GM12872 (cell line): ENCODE measurements around the gene ADAMTSL2.

Experiments used
- TF ChIP-seq, protein P1 (sequence below): IDR thresholded peaks from 3 replicates; pipeline ENCODE4 v1.5.1; 2011; ENCODE audit warnings: low read depth, mild to moderate bottlenecking, low read length, moderate library complexity; ENCODE audit not compliant: insufficient read depth

The ADAMTSL2 gene

DNA sequence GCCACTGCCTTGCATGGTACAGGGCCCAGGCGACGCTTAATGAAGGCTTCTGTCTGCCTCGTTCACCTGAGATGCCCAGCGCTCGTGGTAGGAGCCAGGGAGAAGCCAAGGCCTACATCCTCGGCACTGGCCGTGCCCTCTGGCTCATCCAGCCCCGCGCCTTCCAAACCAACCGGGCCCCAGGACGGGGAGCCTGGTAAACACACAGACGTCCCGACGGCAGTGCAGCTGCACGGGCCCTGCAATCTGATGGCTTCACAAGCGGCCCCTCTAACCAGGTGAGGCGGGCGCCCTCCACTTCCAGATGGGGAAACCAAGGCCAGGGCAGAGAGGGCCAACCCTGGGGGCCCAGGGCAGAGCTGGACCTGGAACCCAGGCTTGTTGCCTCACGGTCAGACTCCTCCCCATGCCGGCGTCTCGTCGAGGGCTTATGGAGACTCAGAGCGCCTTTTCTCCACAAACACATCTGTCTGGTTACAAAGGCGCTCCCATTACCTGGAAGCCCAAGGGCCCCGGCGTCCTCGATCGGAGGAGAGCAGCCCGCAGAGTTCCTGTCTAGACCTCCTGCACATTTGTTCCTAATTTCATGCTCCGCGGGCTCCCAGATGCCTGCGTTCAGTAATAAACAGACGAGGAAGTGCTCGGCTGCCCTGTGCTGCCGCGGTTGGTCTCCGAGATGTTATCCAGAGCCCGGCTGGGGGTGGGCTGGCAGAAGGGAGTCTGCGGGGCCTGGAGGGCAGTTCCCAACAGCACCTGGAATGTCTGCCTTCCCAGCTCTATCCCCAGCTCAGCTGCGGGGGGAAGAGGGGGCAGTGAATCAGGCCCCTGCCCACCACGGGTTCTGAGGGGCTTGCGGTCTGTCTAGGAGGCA, 51.2 kb downstream of the ADAMTSL2 start:
- TF ChIP-seq, protein P1, sequence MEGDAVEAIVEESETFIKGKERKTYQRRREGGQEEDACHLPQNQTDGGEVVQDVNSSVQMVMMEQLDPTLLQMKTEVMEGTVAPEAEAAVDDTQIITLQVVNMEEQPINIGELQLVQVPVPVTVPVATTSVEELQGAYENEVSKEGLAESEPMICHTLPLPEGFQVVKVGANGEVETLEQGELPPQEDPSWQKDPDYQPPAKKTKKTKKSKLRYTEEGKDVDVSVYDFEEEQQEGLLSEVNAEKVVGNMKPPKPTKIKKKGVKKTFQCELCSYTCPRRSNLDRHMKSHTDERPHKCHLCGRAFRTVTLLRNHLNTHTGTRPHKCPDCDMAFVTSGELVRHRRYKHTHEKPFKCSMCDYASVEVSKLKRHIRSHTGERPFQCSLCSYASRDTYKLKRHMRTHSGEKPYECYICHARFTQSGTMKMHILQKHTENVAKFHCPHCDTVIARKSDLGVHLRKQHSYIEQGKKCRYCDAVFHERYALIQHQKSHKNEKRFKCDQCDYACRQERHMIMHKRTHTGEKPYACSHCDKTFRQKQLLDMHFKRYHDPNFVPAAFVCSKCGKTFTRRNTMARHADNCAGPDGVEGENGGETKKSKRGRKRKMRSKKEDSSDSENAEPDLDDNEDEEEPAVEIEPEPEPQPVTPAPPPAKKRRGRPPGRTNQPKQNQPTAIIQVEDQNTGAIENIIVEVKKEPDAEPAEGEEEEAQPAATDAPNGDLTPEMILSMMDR, result no peak

DNA sequence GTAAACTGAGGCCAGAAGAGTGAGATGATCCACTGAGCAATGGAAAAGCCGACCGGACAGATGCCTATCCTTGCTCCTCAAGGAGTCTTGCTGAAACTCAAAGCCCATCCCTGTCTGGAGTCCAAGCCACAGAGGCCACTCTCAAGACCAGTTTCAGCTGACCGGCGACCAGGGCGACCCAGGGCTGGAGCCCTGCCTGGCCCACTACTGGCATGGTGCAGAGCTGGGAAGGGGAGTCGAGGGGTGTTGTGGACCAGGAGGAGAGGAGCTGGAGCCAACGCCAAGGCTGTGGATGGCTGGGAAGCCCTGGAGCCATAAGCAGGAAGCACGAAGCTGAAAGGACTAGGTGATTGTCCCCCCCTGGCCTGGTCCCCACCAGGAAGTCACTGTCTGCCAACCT, 52.5 kb downstream of the ADAMTSL2 start:
- TF ChIP-seq, protein P1, result no peak

DNA sequence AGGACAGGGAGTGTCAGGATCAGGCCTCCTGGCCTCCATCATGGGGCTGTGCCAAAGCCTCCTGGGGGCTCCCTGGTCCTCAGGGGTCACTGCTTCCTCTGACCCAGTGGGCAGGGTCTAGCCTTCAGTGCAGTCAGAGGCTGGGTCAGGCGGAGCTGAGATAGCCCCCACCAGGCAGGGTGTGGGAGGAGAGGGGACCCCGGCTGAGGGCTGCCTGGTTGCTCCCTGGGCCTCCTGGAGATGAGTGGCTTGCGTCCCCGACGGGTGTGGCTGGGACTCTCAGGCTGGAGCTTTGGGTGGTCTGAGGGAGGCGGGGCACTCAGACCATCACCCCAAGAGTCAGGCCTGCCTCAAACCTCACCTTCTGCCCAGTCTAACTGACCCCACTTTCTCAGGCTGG, 53.0 kb downstream of the ADAMTSL2 start:
- TF ChIP-seq, protein P1, result no peak

DNA sequence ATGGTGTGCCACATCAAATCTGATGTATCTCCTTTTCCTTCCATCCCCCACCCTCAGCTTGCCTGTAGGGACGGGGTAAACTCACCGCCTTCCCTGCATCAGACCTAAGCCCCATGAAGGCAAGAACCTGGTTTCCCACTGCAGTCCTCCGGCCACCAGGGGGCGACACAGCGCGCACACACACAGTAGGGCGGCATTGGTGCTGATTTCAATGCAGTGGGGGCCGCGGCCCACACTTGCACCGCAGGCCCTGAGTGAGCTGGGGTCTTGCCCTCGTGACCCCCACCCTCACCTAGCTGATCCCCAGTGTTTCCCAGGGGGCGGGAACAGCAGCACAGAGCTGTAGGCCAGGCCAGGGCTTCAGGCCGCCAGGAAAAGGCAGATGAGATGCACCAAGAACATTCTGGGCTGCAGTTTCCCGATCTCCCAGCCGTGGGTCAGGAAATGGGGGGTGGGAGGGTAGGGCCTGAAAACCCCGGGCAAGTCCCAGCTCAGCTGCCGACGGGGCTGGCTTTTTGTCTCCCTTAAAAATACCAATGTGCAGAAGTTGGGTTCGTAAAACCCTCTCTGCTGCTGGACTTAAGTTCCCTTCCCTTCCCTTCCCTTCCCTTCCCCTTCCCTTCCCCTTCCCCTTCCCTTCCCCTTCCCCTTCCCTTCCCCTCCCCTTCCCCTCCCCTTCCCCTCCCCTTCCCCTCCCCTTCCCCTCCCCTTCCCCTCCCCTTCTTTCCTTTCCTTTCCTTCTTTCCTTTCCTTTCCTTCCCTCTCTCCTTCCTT, 55.1 kb downstream of the ADAMTSL2 start:
- TF ChIP-seq, protein P1, result peak; percentile 72

DNA sequence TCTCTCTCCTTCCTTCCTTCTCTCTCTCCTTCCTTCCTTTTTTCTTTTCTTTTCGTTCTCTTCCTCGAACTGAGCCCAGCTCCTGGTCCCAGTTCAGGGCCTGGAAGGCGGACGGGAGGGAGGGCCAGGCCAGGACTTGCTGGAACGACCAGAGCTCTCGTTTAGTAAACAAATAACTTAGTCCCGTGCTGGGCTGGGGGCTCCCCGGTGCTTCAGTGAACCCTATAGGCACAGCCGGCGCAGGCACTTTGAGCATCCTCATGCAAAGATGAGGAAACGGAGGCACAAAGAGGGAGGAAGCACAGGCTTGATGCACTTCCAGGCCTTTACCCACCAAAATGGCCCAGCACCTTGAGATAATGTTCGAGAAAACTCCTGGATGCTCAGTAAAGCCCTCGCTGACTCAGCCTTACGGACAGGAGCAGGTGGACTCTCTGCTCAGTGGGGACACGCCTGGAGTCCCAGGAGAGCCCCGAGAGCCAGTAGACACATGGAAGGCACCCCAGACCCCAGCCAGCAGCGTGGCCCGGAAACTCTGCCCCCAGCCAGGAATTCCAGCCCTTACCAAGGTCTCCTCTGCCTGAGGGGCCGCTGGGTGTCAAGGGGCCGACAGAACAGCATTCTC, 55.8 kb downstream of the ADAMTSL2 start:
- TF ChIP-seq, protein P1, result no peak

DNA sequence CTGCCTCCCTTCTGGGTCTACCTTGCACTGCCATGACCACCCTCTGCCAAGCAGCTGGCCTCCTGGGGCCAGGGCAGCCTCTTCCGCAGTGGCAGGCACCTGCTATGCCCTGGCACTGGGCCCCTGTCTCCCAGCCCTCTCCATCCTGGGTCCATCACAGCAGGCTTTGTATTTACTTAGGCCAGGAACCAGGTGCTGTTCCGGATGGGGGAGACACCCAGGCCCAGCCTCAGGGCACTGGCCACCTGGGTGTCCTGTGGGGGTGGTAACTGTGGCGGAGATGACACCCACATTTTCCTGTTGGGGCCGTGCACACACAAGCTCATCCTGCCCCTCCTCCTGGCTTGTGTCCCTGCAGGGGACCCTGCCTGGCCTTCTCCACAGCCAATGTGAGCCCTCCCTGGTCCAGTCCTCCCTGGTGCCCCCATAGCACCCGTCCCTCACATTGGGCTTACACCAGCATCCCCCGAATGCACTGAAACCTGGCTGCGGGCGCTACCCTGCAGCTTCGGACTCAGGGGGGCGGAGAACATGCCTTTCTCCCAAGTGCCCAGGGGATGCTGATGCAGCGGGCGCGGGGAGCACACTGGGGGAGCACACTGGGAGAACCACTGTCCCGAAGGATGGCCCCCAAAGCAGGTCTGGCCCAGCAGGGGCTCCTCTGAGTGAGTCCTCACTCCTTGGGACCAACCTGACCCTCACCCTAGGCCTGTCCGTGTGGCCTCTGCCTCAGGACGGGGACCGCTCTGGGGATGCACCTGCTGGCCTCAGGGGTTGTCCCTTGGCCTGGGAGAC, 56.8 kb downstream of the ADAMTSL2 start:
- TF ChIP-seq, protein P1, result no peak
